Mesendoderm (in vitro differentiated cells): ENCODE measurements around the gene COL25A1. TPM values are rescaled to one million over a fixed set of nuclear protein-coding genes. Genes with fewer than 3 reads are reported as not detected.
A peak's percentile ranks its signal among the peaks of the same experiment; 100 is the strongest.

Source experiments
- DNase-seq: peaks from one replicate; pipeline ENCODE4 v3.0.0; 2013
- H2AK5ac ChIP-seq: 2 replicates; pipeline ENCODE4 v1.6.1; 2013; ENCODE audit warnings: low read length, inconsistent platforms
- H2BK120ac ChIP-seq: 2 replicates; pipeline ENCODE4 v1.6.1; 2013; ENCODE audit warnings: low read depth, mild to moderate bottlenecking, low read length, moderate library complexity, mixed read lengths
- H2BK15ac ChIP-seq: replicated peaks from 2 replicates; pipeline ENCODE4 v1.6.1; 2013; ENCODE audit warnings: low read depth, mild to moderate bottlenecking, moderate library complexity
- H2BK5ac ChIP-seq: 2 replicates; pipeline ENCODE4 v1.6.1; 2013; ENCODE audit warnings: low read length, inconsistent platforms
- H3K18ac ChIP-seq: 2 replicates; pipeline ENCODE4 v1.6.1; 2013; ENCODE audit warnings: mild to moderate bottlenecking, low read length, mixed read lengths
- H3K23ac ChIP-seq: one replicate; pipeline ENCODE4 v1.6.1; 2013; ENCODE audit warnings: low read length
- H3K27ac ChIP-seq: 2 replicates; pipeline ENCODE4 v1.5.1; 2013; ENCODE audit warnings: low read depth, mild to moderate bottlenecking, inconsistent platforms, low read length, moderate library complexity
- H3K27me3 ChIP-seq: 2 replicates; pipeline ENCODE4 v1.6.1; 2013; ENCODE audit warnings: low read length, control low read depth, mild to moderate bottlenecking, inconsistent platforms; ENCODE audit not compliant: insufficient read depth, poor library complexity
- H3K36me3 ChIP-seq: 2 replicates; pipeline ENCODE4 v1.6.1; 2013; ENCODE audit warnings: low read length, inconsistent platforms; ENCODE audit not compliant: control insufficient read depth, insufficient read depth
- H3K4ac ChIP-seq: one replicate; pipeline ENCODE4 v1.6.1; 2013; ENCODE audit warnings: low read depth, mild to moderate bottlenecking, low read length, moderate library complexity
- H3K4me1 ChIP-seq: 2 replicates; pipeline ENCODE4 v1.6.1; 2013; ENCODE audit warnings: low read depth, low read length, inconsistent platforms; ENCODE audit not compliant: control insufficient read depth
- H3K4me2 ChIP-seq: 2 replicates; pipeline ENCODE4 v1.6.1; 2013; ENCODE audit warnings: low read length
- H3K4me3 ChIP-seq: 2 replicates; pipeline ENCODE4 v1.5.1; 2013; ENCODE audit warnings: mild to moderate bottlenecking, low read length
- H3K56ac ChIP-seq: one replicate; pipeline ENCODE4 v1.6.1; 2013; ENCODE audit warnings: low read length
- H3K79me1 ChIP-seq: 2 replicates; pipeline ENCODE4 v1.6.1; 2013; ENCODE audit warnings: low read length, inconsistent platforms
- H3K79me2 ChIP-seq: 2 replicates; pipeline ENCODE4 v1.6.1; 2013; ENCODE audit warnings: mild to moderate bottlenecking, low read length; ENCODE audit not compliant: control insufficient read depth, insufficient read depth
- H3K9ac ChIP-seq: 2 replicates; pipeline ENCODE4 v1.6.1; 2013; ENCODE audit warnings: low read length, inconsistent platforms
- H4K5ac ChIP-seq: one replicate; pipeline ENCODE4 v1.6.1; 2013; ENCODE audit warnings: low read length
- H4K8ac ChIP-seq: one replicate; pipeline ENCODE4 v1.6.1; 2013; ENCODE audit warnings: low read depth, mild to moderate bottlenecking, control low read depth, low read length, moderate library complexity
- WGBS: extraction: QIAGEN DNeasy Blood & Tissue Kit; methylation state at CpG from one replicate; pipeline ENCODE4 v1.1.7; 2013; ENCODE audit warnings: low lambda C conversion rate, missing lambda C conversion rate; ENCODE audit not compliant: insufficient coverage; ENCODE audit errors: extremely low coverage; 5-methylcytosine and 5-hydroxymethylcytosine counted together
- polyA plus RNA-seq, 2 experiments: library from polyadenylated mRNA; stranded (reverse); fragments of 200-250 nt; gene quantifications; one replicate each; pipeline ENCODE4 v1.2.3, GENCODE V29; 2013

Gene COL25A1
- polyA plus RNA-seq (2013, experiment 1 of 2), result 0.59 TPM
- polyA plus RNA-seq (2013, experiment 2 of 2), result 0.97 TPM

GRCh38 chr4:109302361-109303139, at the start of gene COL25A1:
Gene COL25A1 (minus strand): TSS chr4:109302658.
- H3K79me1 ChIP-seq, result no peaks in the 10 kb centered on the region
- H2BK5ac ChIP-seq, result peak within 1 kb of the TSS; percentile 39
- H2AK5ac ChIP-seq, result no peak within 1 kb of the TSS
- H3K56ac ChIP-seq, result peak within 1 kb of the TSS; percentile 83
- H3K4ac ChIP-seq, result peak within 1 kb of the TSS; percentile 22
- peak within 1 kb of the TSS; percentile 60 for H3K27ac ChIP-seq
- peak; percentile 95 for DNase-seq
- H3K79me2 ChIP-seq, result no peaks in the 10 kb centered on the region
- peak within 1 kb of the TSS; percentile 39 for H3K4me3 ChIP-seq
- peak within 1 kb of the TSS; percentile 78 for H3K4me2 ChIP-seq
- H3K36me3 ChIP-seq, result no peaks in the 10 kb centered on the region
- H2BK15ac ChIP-seq, result no peak within 1 kb of the TSS
- peak within 1 kb of the TSS; percentile 61 for H3K9ac ChIP-seq
- WGBS, result no CpG with 5 or more reads among the region's 76 CpGs
- no peaks in the 10 kb centered on the region for H3K4me1 ChIP-seq
- H3K27me3 ChIP-seq, result peaks cover 4% of the 10 kb centered on the region
- peak within 1 kb of the TSS; percentile 52 for H3K18ac ChIP-seq
- H3K23ac ChIP-seq, result peak within 1 kb of the TSS; percentile 57
- H2BK120ac ChIP-seq, result no peak within 1 kb of the TSS
- no peak within 1 kb of the TSS for H4K5ac ChIP-seq
- H4K8ac ChIP-seq, result no peak within 1 kb of the TSS

GRCh38 chr4:109350121-109350520, 47.7 kb upstream of the COL25A1 start:
- Histone ChIP-seq H3K79me2 (no peaks in the 10 kb centered on the region), H3K9ac (no peak overlapping the region), H3K27ac (no peak overlapping the region), H3K27me3 (no peaks in the 10 kb centered on the region), H4K8ac (no peak overlapping the region), H2BK120ac (no peak overlapping the region), H3K23ac (no peak overlapping the region), H2BK5ac (no peak overlapping the region), H3K4me3 (no peak overlapping the region), H3K4me2 (no peak overlapping the region), H2BK15ac (no peak overlapping the region), H3K18ac (no peak overlapping the region), H2AK5ac (no peak overlapping the region), H3K56ac (no peak overlapping the region), H3K79me1 (no peaks in the 10 kb centered on the region), H3K4ac (no peak overlapping the region), H4K5ac (no peak overlapping the region), H3K4me1 (no peaks in the 10 kb centered on the region), H3K36me3 (no peaks in the 10 kb centered on the region)
- WGBS, result no CpG with 5 or more reads among the region's 1 CpG
- DNase-seq, result no peak

- no peak overlapping the region for H4K5ac ChIP-seq
- no peak overlapping the region for H3K4ac ChIP-seq
- H3K79me1 ChIP-seq, result no peaks in the 10 kb centered on the region
- no peak overlapping the region for H3K4me3 ChIP-seq
- no peak overlapping the region for H3K27ac ChIP-seq
- 100% methylated on average over 2 of the region's 10 CpGs for WGBS
- H4K8ac ChIP-seq, result no peak overlapping the region
- no peak overlapping the region for H3K4me2 ChIP-seq
- no peak for DNase-seq
- H2BK15ac ChIP-seq, result no peak overlapping the region
- H3K9ac ChIP-seq, result no peak overlapping the region
- no peak overlapping the region for H3K56ac ChIP-seq
- H2BK5ac ChIP-seq, result no peak overlapping the region
- no peaks in the 10 kb centered on the region for H3K4me1 ChIP-seq
- no peaks in the 10 kb centered on the region for H3K36me3 ChIP-seq
- H3K23ac ChIP-seq, result no peak overlapping the region
- H2AK5ac ChIP-seq, result no peak overlapping the region
- H3K27me3 ChIP-seq, result no peaks in the 10 kb centered on the region
- no peak overlapping the region for H3K18ac ChIP-seq
- no peaks in the 10 kb centered on the region for H3K79me2 ChIP-seq
- H2BK120ac ChIP-seq, result no peak overlapping the region
Measured at GRCh38 chr4:109334129-109335105, 32.0 kb upstream of the COL25A1 start.

- Histone ChIP-seq H3K4me3 (no peak overlapping the region), H3K4me2 (no peak overlapping the region), H2BK5ac (no peak overlapping the region), H4K5ac (no peak overlapping the region), H3K27ac (no peak overlapping the region), H3K56ac (no peak overlapping the region), H3K36me3 (no peaks in the 10 kb centered on the region), H3K79me1 (no peaks in the 10 kb centered on the region), H2BK120ac (no peak overlapping the region), H2AK5ac (no peak overlapping the region), H3K4me1 (no peaks in the 10 kb centered on the region), H3K18ac (no peak overlapping the region), H3K27me3 (no peaks in the 10 kb centered on the region), H3K4ac (no peak overlapping the region), H3K9ac (no peak overlapping the region), H2BK15ac (no peak overlapping the region), H3K79me2 (no peaks in the 10 kb centered on the region), H3K23ac (no peak overlapping the region), H4K8ac (no peak overlapping the region)
- WGBS, result no CpG with 5 or more reads among the region's 2 CpGs
- DNase-seq, result peak; percentile 74
Measured at GRCh38 chr4:109332926-109333464, 30.5 kb upstream of the COL25A1 start.

- Histone ChIP-seq H3K27ac (no peak overlapping the region), H3K9ac (no peak overlapping the region), H2BK120ac (no peak overlapping the region), H2BK15ac (no peak overlapping the region), H4K8ac (no peak overlapping the region), H3K4me1 (no peaks in the 10 kb centered on the region), H3K18ac (no peak overlapping the region), H3K27me3 (no peaks in the 10 kb centered on the region), H3K79me1 (no peaks in the 10 kb centered on the region), H3K4me3 (no peak overlapping the region), H3K79me2 (no peaks in the 10 kb centered on the region), H2BK5ac (no peak overlapping the region), H4K5ac (no peak overlapping the region), H3K4ac (no peak overlapping the region), H2AK5ac (no peak overlapping the region), H3K56ac (no peak overlapping the region), H3K4me2 (no peak overlapping the region), H3K23ac (no peak overlapping the region), H3K36me3 (no peaks in the 10 kb centered on the region)
- no peak for DNase-seq
- no CpG with 5 or more reads among the region's 2 CpGs for WGBS
Measured at GRCh38 chr4:109327641-109328040, 25.2 kb upstream of the COL25A1 start.
